GM23248 (cell line): ENCODE results near the gene EXTL1.

Source experiments
- EZH2 ChIP-seq: fragments of 200-600 bp; sonication (generic); IDR thresholded peaks from 2 replicates; pipeline ENCODE4 v1.6.1; 2018; ENCODE audit warnings: antibody characterized with exemption, mild to moderate bottlenecking; ENCODE audit not compliant: insufficient read depth, poor library complexity, severe bottlenecking
- EZH2phosphoT487 ChIP-seq: fragments of 200-600 bp; sonication (generic); IDR thresholded peaks from 2 replicates; pipeline ENCODE4 v1.6.1; 2018; ENCODE audit warnings: antibody characterized with exemption, moderate library complexity, mild to moderate bottlenecking, low read depth; ENCODE audit not compliant: insufficient read depth

GRCh38 chr1:26032656-26033357, 11.2 kb downstream of the EXTL1 start:
- no peak for TF ChIP-seq EZH2
- TF ChIP-seq EZH2phosphoT487, result no peak
